Measurements from ENCODE around the gene RSPRY1.
A peak's percentile ranks its signal among the peaks of the same experiment; 100 is the strongest.
"Not testable (repeated sequence)": the region's sequence is repeated elsewhere in the genome, so short reads cannot be mapped to it uniquely, and the experiment has no call there.

The RSPRY1 gene

DNA sequence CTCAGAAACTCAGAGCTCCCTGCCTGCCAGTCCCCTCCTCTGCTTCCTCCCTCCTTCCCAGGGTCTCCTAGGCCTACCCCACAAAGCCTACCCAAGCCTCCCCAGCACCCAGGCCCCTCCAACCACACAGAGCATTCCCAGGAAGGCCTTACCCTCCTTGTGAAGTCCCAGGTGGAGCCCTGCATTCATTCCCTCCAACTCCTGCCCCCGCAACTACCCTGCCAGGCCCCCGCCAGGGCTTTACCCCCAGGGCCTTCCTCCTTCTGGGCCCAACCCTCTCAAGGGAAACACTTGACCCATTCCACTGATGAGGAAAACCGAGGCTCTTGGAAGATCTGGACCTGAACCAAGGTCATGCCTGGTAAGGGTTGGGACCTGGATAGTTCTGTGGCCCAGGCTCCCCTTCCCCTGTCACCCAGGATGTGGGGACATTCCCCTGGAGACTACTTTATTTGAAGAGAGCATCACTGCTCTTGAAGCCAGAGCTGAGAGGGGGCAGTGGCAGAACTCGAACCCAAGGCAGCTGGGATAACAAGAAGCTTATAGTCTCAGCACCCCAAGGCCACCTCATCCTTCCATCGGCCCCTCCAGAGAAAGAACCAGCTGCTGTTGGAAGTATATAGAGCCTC, 85.9 kb downstream of the RSPRY1 start:
- no peak for DNase-seq (ENCODE audit: low read depth)

DNA sequence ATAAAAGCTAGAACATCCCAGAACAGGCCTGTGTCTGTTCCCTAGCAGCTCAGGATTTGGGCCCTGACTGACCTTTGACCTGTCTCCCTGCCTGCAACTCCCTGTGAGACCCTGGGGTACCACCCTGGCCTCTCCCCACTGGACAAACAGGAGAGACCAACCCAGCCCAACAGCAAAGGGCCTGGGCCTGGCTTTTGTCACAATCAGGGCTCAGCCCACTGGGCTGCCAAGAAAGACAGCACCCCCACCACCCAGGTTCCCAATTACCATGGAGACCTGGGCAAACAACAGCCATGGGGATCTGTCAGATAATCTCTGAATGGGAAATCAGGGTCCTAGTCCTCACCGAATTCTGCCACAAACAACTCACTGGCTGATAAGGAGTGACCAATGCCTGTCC, 87.2 kb downstream of the RSPRY1 start:
- no peak for DNase-seq (ENCODE audit: low read depth)

DNA sequence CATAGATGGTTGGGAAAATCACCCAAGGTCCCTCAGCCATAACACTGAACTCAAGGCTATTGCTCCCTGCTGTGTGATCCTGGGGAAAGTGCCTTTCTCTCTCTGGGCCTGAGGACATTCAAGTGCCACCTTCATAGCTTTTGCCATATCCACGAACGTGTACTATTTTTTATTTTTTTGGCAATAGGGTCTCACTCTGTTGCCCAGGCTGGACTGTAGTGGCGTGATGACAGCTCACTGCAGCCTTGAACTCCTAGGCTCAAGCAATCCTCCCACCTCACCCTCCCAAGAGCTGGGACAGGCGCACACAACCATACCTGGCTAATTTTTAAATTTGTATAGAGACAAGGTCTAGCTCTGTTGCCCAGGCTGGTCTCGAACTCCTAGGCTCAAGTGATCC, 87.7 kb downstream of the RSPRY1 start:
- DNase-seq (ENCODE audit: low read depth), result no peak

DNA sequence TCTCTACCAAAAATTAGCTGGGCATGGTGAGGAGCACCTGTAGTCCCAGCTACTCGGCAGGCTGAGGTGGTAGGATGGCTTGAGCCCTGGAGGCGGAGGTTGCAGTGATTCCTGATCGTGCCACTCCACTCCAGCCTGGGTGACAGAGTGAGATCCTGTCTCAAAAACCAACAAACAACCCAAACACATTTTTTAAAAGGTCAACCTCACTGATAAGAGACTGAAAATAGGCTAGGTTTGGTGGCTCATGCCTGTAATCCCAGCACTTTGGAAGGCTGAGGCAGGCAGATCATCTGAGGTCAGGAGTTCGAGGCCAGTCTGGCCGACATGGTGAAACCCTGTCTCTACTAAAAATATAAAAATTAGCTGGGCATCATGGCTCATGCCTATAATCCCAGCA, 89.8 kb downstream of the RSPRY1 start:
- DNase-seq (ENCODE audit: low read depth), result not testable (repeated sequence)

GRCh38 chr16:57276596-57276995, 90.5 kb downstream of the RSPRY1 start:
- no peak for DNase-seq (ENCODE audit: low read depth)

GRCh38 chr16:57277586-57277985, 91.5 kb downstream of the RSPRY1 start:
- peak; percentile 22 for DNase-seq (ENCODE audit: low read depth)

DNA sequence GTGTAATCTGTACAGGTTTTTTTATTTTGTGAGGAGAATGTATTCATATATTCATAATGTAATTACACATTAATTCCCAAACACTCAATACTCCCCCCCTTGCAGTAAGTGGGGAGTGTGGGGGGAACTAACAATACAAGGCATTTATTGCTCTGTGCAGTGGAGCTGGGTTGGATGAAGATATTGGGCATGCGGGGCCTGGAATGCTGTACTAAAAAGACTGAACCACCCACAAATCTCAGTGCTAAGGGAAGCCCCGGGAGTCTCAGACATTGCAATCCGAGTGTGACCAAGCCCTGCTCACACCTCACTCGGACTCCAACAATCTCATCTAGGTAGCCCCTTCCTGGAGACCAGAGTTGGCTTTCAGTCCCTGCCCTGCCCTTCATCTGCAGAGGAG, 92.4 kb downstream of the RSPRY1 start:
- DNase-seq (ENCODE audit: low read depth), result no peak

- no peak for DNase-seq (ENCODE audit: low read depth)
These were observed 93.9 kb downstream of the RSPRY1 start for GRCh38 chr16:57279780-57280638.

- DNase-seq (ENCODE audit: low read depth), result no peak
These were observed 95.7 kb downstream of the RSPRY1 start for GRCh38 chr16:57281791-57282190.

DNA sequence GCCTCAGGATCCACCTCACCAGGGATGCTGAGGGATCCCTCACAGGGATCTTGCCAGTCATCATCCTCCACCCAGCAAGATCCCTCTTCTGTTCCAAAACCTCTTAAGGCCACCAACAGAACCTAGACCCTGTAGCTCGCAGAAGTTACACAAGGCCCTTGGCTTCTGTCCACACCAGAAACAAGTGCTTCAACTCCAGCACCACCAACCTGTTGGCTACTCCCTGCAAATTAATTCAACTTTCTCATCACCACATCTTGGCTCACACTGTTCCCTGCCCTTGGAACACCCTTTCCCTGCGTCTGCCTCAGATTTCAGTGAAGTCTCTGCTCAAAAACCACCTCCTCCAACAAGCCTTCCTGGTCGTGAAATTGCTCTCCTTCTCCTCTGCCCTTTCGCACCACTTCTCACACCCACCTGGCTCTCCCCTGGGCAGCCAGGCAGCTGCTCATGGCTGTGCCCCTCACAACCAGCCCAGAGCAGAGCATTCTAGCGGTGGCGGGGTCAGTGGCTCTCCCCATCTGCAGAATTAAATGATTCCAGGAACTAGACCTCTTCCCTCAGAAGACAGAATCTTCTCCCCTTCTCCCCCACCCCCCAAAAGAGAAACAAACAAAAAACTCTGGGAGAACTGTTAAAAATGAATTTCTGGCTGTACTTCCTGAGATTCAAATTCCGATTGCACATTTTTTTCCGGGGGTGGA, 96.5 kb downstream of the RSPRY1 start:
- no peak for DNase-seq (ENCODE audit: low read depth)

- DNase-seq (ENCODE audit: low read depth), result no peak
These were observed 97.3 kb downstream of the RSPRY1 start for GRCh38 chr16:57283214-57283958.

- DNase-seq (ENCODE audit: low read depth), result no peak
These were observed 97.8 kb downstream of the RSPRY1 start for GRCh38 chr16:57283959-57284208.

DNA sequence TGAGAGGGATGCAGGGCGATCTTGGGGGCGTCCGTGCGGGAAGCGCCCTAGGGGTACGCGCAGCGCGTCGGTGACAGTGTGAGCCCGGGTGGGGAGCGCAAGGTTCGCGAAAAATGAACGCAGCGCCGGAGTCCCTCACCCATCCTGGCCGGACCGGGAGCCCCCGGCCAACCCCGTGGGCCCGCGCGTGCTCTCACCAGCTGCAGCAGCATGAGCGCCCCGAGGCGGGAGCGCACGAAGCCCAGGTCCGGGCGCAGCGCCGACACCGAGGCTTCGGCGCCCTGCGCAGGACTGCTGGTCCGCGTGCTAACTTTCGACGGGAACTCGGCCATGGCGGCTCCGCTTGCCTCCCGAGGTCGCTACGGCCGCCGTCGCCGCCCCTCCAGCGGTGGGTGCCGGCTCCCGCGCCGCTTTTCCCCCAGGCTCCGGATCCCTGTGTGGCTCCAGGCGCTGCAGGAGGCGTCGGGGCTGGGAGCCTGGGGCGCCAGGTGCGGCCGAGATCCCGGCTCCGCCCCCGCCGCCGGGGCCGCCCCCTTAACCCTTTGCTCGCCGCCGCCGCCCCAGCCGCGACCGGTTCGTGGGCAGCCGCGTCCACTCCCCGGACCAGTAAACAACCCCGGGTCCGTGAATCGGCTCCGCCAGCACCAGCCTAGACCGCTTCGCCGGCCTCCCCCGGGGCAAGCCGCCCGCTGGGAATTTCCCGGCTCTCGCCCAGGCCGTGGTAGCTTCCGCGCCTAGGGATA, 98.3 kb downstream of the RSPRY1 start, which contains the start of gene PLLP:
PLLP (minus strand) TSS at position 464 of the 743 bp plus-strand sequence; CDS start at position 332, 132 bp downstream.
- DNase-seq (ENCODE audit: low read depth), result peak; percentile 33

GRCh38 chr16:57284952-57285363, 98.8 kb downstream of the RSPRY1 start:
- no peak for DNase-seq (ENCODE audit: low read depth)

DNA sequence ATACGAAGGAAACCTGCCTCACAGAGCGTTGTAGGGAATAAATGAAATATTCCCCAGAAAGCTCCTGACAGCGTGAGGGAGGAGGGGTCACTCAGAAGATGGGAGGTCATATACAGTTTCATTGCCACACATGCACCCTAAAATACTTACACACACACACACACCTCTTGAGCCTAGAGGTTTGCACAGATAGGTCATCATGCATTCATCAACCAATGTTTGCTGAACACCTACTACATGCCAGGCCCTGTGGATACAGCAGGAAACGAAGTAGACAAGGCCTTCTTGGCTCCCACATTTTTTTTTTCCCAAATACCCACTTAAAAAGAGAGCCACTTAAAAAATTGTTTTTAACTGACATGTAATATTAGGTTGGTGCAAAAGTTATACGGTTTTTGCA, 99.2 kb downstream of the RSPRY1 start:
- no peak for DNase-seq (ENCODE audit: low read depth)

- DNase-seq (ENCODE audit: low read depth), result no peak
These were observed 103.5 kb downstream of the RSPRY1 start for GRCh38 chr16:57289391-57290257.
